OCI-LY3 (cell line): ENCODE results near the gene PAIP2.

ENCODE experiments used
- EZH2phosphoT487 ChIP-seq: fragments of 200-600 bp; shearing (Covaris generic); IDR thresholded peaks from 2 replicates; pipeline ENCODE4 v1.6.1; 2018; ENCODE audit warnings: antibody characterized with exemption, mixed run types, low read depth
- TF ChIP-seq, protein P1 (sequence below): fragments of 200-600, 300-600 bp; sonication (generic); IDR thresholded peaks from 2 replicates; pipeline ENCODE4 v1.5.1; 2014; ENCODE audit warnings: antibody characterized with exemption, low read length, low read depth

DNA sequence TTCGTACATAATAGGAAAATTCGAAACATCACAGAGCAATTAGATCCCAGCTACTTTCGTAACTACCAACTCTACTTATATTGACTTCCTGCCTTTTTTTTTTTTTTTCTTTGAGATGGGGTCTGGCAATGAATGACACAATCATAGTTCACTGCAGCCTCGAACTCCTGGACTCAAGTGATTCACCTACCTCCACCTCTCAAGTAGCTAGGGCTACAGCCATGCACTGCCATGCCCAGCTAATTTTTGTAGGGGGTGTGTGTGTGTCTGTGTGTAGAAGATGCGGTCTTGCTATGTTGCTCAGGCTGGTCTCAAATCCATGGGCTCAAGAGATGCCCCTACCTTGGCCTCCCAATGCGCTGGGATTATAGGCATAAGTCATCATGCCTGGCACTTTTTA is 5.8 kb upstream of the PAIP2 start:
- TF ChIP-seq, protein P1, sequence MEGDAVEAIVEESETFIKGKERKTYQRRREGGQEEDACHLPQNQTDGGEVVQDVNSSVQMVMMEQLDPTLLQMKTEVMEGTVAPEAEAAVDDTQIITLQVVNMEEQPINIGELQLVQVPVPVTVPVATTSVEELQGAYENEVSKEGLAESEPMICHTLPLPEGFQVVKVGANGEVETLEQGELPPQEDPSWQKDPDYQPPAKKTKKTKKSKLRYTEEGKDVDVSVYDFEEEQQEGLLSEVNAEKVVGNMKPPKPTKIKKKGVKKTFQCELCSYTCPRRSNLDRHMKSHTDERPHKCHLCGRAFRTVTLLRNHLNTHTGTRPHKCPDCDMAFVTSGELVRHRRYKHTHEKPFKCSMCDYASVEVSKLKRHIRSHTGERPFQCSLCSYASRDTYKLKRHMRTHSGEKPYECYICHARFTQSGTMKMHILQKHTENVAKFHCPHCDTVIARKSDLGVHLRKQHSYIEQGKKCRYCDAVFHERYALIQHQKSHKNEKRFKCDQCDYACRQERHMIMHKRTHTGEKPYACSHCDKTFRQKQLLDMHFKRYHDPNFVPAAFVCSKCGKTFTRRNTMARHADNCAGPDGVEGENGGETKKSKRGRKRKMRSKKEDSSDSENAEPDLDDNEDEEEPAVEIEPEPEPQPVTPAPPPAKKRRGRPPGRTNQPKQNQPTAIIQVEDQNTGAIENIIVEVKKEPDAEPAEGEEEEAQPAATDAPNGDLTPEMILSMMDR: no peak
- TF ChIP-seq EZH2phosphoT487: no peak
